Left ventricle myocardium inferior (tissue), 1 donor: ENCODE results near the gene ZNF646. TPM values are rescaled to one million over a fixed set of nuclear protein-coding genes. Genes with fewer than 3 reads are reported as not detected.

ENCODE experiments used
- DNase-seq: peaks from one replicate; pipeline ENCODE4 v3.0.0-alpha.2; 2020
- H3K27ac ChIP-seq: fragments of 200-600 bp; replicated peaks from 2 replicates; pipeline ENCODE4 v1.8.0; 2021
- H3K27me3 ChIP-seq: fragments of 200-600 bp; 2 replicates; pipeline ENCODE4 v1.8.0; 2021; ENCODE audit warnings: low read depth
- H3K36me3 ChIP-seq: fragments of 200-600 bp; 2 replicates; pipeline ENCODE4 v1.8.0; 2021
- H3K4me1 ChIP-seq: fragments of 200-600 bp; 2 replicates; pipeline ENCODE4 v1.8.0; 2021
- H3K4me3 ChIP-seq: fragments of 200-600 bp; 2 replicates; pipeline ENCODE4 v1.8.0; 2021; ENCODE audit warnings: mild to moderate bottlenecking, moderate library complexity
- H3K9me3 ChIP-seq: fragments of 200-600 bp; replicated peaks from 2 replicates; pipeline ENCODE4 v1.8.0; 2021
- intact Hi-C: fragments of 100-400 bp; cut with micrococcal nuclease; formaldehyde crosslinking; loops from one replicate; pipeline ENCODE4 v1.11.0; 2022
- total RNA-seq: library from RNA; stranded (reverse); fragmentation: NEBNext Ultra II Directional; extraction: Animal tissue kit (Norgen Biotek cat#: 25700); gene quantifications from one replicate; pipeline ENCODE4 v1.2.1, GENCODE V29; 2021
- TF ChIP-seq, protein P1 (sequence below): fragments of 200-600 bp; IDR thresholded peaks from 2 replicates; pipeline ENCODE4 v1.8.0; 2021; ENCODE audit warnings: antibody characterized with exemption, mild to moderate bottlenecking, borderline replicate concordance
- donor health status: DM: no; HTN: yes; CAD: no; lungs with severe emphysema.

Gene ZNF646
- total RNA-seq, 1 donor from 2014 or later: 9.6 TPM

- H3K36me3 ChIP-seq: peaks cover 53% of the 10 kb centered on the region
- TF ChIP-seq, protein P1, sequence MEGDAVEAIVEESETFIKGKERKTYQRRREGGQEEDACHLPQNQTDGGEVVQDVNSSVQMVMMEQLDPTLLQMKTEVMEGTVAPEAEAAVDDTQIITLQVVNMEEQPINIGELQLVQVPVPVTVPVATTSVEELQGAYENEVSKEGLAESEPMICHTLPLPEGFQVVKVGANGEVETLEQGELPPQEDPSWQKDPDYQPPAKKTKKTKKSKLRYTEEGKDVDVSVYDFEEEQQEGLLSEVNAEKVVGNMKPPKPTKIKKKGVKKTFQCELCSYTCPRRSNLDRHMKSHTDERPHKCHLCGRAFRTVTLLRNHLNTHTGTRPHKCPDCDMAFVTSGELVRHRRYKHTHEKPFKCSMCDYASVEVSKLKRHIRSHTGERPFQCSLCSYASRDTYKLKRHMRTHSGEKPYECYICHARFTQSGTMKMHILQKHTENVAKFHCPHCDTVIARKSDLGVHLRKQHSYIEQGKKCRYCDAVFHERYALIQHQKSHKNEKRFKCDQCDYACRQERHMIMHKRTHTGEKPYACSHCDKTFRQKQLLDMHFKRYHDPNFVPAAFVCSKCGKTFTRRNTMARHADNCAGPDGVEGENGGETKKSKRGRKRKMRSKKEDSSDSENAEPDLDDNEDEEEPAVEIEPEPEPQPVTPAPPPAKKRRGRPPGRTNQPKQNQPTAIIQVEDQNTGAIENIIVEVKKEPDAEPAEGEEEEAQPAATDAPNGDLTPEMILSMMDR: no peak
- H3K9me3 ChIP-seq: no peaks in the 10 kb centered on the region
- no peak for DNase-seq
- H3K4me1 ChIP-seq: peaks cover 42% of the 10 kb centered on the region
- H3K27me3 ChIP-seq: no peaks in the 10 kb centered on the region
- H3K27ac ChIP-seq: no peak overlapping the region
- intact Hi-C loops: no loop called here
- no peak overlapping the region for H3K4me3 ChIP-seq
Observed at GRCh38 chr16:31076319-31076718, 2.1 kb downstream of the ZNF646 start.

DNA sequence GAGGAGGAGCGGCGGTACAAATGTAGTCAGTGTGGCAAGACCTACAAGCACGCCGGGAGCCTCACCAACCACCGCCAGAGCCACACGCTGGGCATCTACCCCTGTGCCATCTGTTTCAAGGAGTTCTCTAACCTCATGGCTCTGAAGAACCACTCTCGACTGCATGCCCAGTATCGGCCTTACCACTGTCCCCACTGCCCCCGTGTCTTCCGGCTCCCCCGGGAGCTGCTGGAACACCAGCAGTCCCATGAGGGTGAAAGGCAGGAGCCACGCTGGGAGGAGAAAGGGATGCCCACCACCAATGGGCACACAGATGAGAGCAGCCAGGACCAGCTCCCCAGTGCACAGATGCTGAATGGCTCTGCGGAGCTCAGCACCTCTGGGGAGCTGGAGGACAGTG lies 2.8 kb downstream of the ZNF646 start:
- DNase-seq: no peak
- Histone ChIP-seq H3K36me3 (peaks cover 59% of the 10 kb centered on the region), H3K9me3 (no peaks in the 10 kb centered on the region), H3K27ac (no peak overlapping the region), H3K27me3 (no peaks in the 10 kb centered on the region), H3K4me3 (no peak overlapping the region), H3K4me1 (peaks cover 42% of the 10 kb centered on the region)
- TF ChIP-seq, protein P1: no peak
- intact Hi-C loops: no loop called here

- intact Hi-C loops: no loop called here
- H3K4me3 ChIP-seq: no peak overlapping the region
- DNase-seq: no peak
- no peak overlapping the region for H3K27ac ChIP-seq
- H3K27me3 ChIP-seq: no peaks in the 10 kb centered on the region
- H3K36me3 ChIP-seq: peaks cover 66% of the 10 kb centered on the region
- peaks cover 42% of the 10 kb centered on the region for H3K4me1 ChIP-seq
- TF ChIP-seq, protein P1: no peak
- no peaks in the 10 kb centered on the region for H3K9me3 ChIP-seq
Observed at GRCh38 chr16:31077592-31078396, 3.6 kb downstream of the ZNF646 start.

DNA sequence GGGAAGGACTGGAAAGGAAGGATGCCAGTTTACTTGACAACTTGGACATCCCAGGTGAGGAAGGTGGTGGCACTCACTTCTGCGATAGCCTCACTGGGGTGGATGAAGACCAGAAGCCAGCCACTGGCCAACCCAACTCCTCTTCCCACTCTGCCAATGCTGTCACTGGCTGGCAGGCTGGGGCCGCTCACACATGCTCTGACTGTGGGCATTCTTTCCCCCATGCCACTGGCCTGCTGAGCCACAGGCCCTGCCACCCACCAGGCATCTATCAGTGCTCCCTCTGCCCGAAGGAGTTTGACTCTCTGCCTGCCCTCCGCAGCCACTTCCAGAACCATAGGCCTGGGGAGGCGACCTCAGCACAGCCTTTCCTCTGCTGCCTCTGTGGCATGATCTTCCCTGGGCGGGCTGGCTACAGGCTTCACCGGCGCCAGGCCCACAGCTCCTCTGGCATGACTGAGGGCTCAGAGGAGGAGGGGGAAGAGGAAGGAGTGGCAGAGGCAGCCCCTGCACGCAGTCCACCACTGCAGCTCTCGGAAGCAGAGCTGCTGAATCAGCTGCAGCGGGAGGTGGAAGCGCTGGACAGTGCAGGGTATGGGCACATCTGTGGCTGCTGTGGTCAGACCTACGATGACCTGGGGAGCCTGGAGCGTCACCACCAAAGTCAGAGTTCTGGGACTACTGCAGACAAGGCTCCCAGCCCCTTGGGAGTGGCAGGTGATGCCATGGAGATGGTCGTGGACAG lies 4.5 kb downstream of the ZNF646 start:
- no peak for DNase-seq
- no peaks in the 10 kb centered on the region for H3K9me3 ChIP-seq
- no peak overlapping the region for H3K27ac ChIP-seq
- TF ChIP-seq, protein P1: no peak
- no peaks in the 10 kb centered on the region for H3K27me3 ChIP-seq
- H3K4me1 ChIP-seq: peaks cover 37% of the 10 kb centered on the region
- intact Hi-C loops: no loop called here
- peaks cover 76% of the 10 kb centered on the region for H3K36me3 ChIP-seq
- H3K4me3 ChIP-seq: no peak overlapping the region

GRCh38 chr16:31079342-31079944 lies 5.2 kb downstream of the ZNF646 start:
- Histone ChIP-seq H3K9me3 (no peaks in the 10 kb centered on the region), H3K4me3 (no peak overlapping the region), H3K4me1 (peaks cover 34% of the 10 kb centered on the region), H3K36me3 (peaks cover 83% of the 10 kb centered on the region), H3K27me3 (no peaks in the 10 kb centered on the region), H3K27ac (no peak overlapping the region)
- DNase-seq: no peak
- intact Hi-C loops: no loop called here
- TF ChIP-seq, protein P1: no peak
